Panc1 (cell line): ENCODE results near the gene SLC19A3. TPM values are rescaled to one million over a fixed set of nuclear protein-coding genes. Genes with fewer than 3 reads are reported as not detected.

Experiments
- ATAC-seq: fragments of 200-7000 bp; cut with Tn5 transposase; 2 replicates; pipeline ENCODE4 v1.9.1; 2020; ENCODE audit warnings: mild to moderate bottlenecking, moderate library complexity
- Bru-seq: library from RNA; stranded (reverse); fragments of 400-500 nt; gene quantifications from one replicate; lab custom pipeline; 2021; lab: Mats Ljungman, UMichigan
- BruChase-seq, 2 experiments: library from RNA; stranded (reverse); fragments of 400-500 nt; gene quantifications; one replicate each; lab custom pipeline; 2021; lab: Mats Ljungman, UMichigan
- BruUV-seq: library from RNA; stranded (reverse); fragments of 400-500 nt; replicated peaks from 2 replicates; lab custom pipeline; 2021; lab: Mats Ljungman, UMichigan
- CTCF ChIA-PET: fragments of 300-600 bp; sonication (Branson Sonifier 250); formaldehyde crosslinking; loops from one replicate; lab custom pipeline; 2022; ENCODE audit warnings: antibody characterized with exemption; lab: Charles Lee
- POLR2A ChIA-PET: fragments of 300-600 bp; sonication (Branson Sonifier 250); formaldehyde crosslinking; loops from one replicate; lab custom pipeline; 2022; ENCODE audit warnings: antibody characterized with exemption; lab: Charles Lee
- DNase-seq: peaks from one replicate; pipeline ENCODE4 v3.0.0-alpha.2; 2010; ENCODE audit warnings: low read depth, low spot score
- H3K27ac ChIP-seq: 2 replicates; pipeline ENCODE4 v1.5.1; 2011; ENCODE audit warnings: mild to moderate bottlenecking, low read length, inconsistent platforms
- H3K27me3 ChIP-seq: fragments of 200-500 bp; sonication (Bioruptor generic); 2 replicates; pipeline ENCODE4 v1.6.0; 2014; ENCODE audit warnings: low read length, inconsistent platforms; ENCODE audit not compliant: control insufficient read depth, insufficient read depth
- H3K36me3 ChIP-seq: fragments of 200-500 bp; sonication (Bioruptor generic); 2 replicates; pipeline ENCODE4 v1.5.1; 2014; ENCODE audit warnings: inconsistent platforms, mild to moderate bottlenecking, low read length, moderate library complexity; ENCODE audit not compliant: control insufficient read depth, insufficient read depth
- H3K4me1 ChIP-seq: 2 replicates; pipeline ENCODE4 v1.5.1; 2011; ENCODE audit warnings: inconsistent platforms, mild to moderate bottlenecking, low read length, moderate library complexity; ENCODE audit not compliant: control insufficient read depth, insufficient read depth
- H3K4me3 ChIP-seq, 2 experiments: 2 replicates each; pipeline ENCODE4 v1.5.1; 2011 to 2012; ENCODE audit warnings: low read depth in 2 of 2, low read length in 2 of 2, mild to moderate bottlenecking in 2 of 2, inconsistent platforms in 1 of 2, moderate library complexity in 1 of 2
- H3K9me3 ChIP-seq: fragments of 200-500 bp; sonication (Bioruptor generic); 2 replicates; pipeline ENCODE4 v1.5.1; 2014; ENCODE audit warnings: low read depth, mild to moderate bottlenecking, inconsistent platforms, low read length, moderate library complexity; ENCODE audit not compliant: control insufficient read depth, insufficient read depth
- POLR2AphosphoS5 ChIP-seq: IDR thresholded peaks from 2 replicates; pipeline ENCODE4 v1.6.1; 2012; ENCODE audit warnings: mild to moderate bottlenecking, low read depth, low read length, moderate library complexity
- SIN3A ChIP-seq: IDR thresholded peaks from 2 replicates; pipeline ENCODE4 v1.6.1; 2012; ENCODE audit warnings: low read depth, mild to moderate bottlenecking, low read length, moderate library complexity, borderline replicate concordance; ENCODE audit not compliant: insufficient read depth
- TCF7L2 ChIP-seq: IDR thresholded peaks from 2 replicates; pipeline ENCODE4 v1.6.1; 2011; ENCODE audit warnings: mild to moderate bottlenecking, low read depth, low read length, inconsistent platforms
- in situ Hi-C: cut with HindIII; loops from 2 replicates; pipeline ENCODE4 v1.10.0; 2016; ENCODE audit warnings: low sequenced_read_pairs, low pct_unique_long_range_greater_than_20kb
- intact Hi-C: fragments of 100-400 bp; cut with micrococcal nuclease; formaldehyde crosslinking; loops from one replicate; pipeline ENCODE4 v1.10.0; 2022; ENCODE audit not compliant: unreplicated experiment
- long read RNA-seq: library from polyadenylated mRNA; unstranded; transcript quantifications from one replicate; pipeline ENCODE4 v2.0.0, GENCODE V29; 2021; ENCODE audit not compliant: unreplicated experiment
- polyA plus RNA-seq: library from polyadenylated mRNA; unstranded; fragments of >200 nt; gene quantifications from one replicate; pipeline ENCODE4 v1.2.1, GENCODE V29; 2012; ENCODE audit warnings: missing spikeins; ENCODE audit not compliant: insufficient read length
- total RNA-seq: library from RNA; stranded (reverse); gene quantifications from one replicate; pipeline ENCODE4 v1.2.1, GENCODE V29; 2021; ENCODE audit not compliant: unreplicated experiment
- TF ChIP-seq, protein P1 (sequence below): fragments of 450-650 bp; IDR thresholded peaks from 2 replicates; pipeline ENCODE4 v1.5.1; 2017; ENCODE audit warnings: mild to moderate bottlenecking
- TF ChIP-seq, protein P2 (sequence below), 2 experiments: IDR thresholded peaks; 2 replicates each; pipeline ENCODE4 v1.6.1; 2011 to 2012; ENCODE audit warnings: low read depth in 2 of 2, control low read depth in 1 of 2, low read length in 1 of 2, mild to moderate bottlenecking in 1 of 2, moderate library complexity in 1 of 2; ENCODE audit not compliant: insufficient read depth in 1 of 2

The SLC19A3 gene
- total RNA-seq (0.28 TPM), Bru-seq, nascent RNA (percentile 12 among the genes with signal in this experiment), BruChase-seq, experiment 1, labeled RNA remaining after a 2-hour chase (percentile 10 among the genes with signal in this experiment), BruChase-seq, experiment 2, labeled RNA remaining after a 6-hour chase (percentile 16 among the genes with signal in this experiment)
- polyA plus RNA-seq: 0.13 TPM
- long read RNA-seq: 0 reads

DNA sequence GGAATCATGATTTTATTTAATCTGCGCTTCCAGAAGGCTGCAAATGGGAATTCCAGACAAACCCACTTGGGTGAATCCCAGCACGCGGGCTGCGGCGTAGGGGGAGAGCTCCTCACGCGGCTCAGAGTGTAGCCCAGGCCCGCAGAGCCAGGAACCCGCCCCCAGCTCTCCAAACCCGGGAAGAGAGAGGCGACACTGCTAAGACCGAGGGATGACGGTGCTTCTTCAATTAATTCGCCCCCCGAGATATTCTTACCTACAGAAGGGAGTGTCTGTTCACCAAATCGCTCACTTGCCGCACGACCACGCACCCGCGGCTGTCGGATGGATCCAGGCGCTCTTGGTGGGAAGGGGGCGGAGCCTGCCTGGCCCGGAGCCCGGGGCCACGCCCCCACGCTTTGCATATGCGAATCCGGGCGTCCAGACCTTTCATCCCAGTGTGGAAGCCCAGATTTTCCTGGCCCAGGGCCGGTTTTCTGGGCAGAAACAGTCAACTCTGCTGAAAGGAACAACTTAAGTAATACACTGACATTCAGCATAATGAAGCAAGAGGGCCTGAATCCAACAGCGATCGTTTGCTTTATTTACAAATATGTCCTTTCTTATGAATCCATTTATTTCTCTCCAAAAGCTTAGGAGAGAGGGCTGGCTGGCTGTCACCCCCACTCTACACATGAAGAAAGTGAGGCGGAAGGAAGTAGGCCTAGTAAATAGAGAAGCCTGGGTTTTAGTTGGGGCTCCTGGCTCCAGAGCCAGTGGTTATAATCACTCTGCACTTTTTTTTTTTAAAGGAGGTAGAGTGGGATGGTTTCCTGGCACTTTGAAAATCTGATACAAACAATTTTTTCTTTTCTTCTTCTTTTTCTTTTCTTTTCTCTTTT lies at the start of gene SLC19A3:
TSS of gene SLC19A3 (minus strand) at position 342 of the 881 bp plus-strand sequence. CDS start 15,710 bp downstream, outside the sequence.
- ChIA-PET POLR2A (no interaction called here), CTCF (no interaction called here)
- BruUV-seq: no TSS peak
- intact Hi-C loops: no loop called here
- in situ Hi-C loops: no loop called here
- no peak for DNase-seq
- H3K36me3 ChIP-seq: no peaks in the 10 kb centered on the region
- ATAC-seq: peak; percentile 96
- TF ChIP-seq, protein P1, sequence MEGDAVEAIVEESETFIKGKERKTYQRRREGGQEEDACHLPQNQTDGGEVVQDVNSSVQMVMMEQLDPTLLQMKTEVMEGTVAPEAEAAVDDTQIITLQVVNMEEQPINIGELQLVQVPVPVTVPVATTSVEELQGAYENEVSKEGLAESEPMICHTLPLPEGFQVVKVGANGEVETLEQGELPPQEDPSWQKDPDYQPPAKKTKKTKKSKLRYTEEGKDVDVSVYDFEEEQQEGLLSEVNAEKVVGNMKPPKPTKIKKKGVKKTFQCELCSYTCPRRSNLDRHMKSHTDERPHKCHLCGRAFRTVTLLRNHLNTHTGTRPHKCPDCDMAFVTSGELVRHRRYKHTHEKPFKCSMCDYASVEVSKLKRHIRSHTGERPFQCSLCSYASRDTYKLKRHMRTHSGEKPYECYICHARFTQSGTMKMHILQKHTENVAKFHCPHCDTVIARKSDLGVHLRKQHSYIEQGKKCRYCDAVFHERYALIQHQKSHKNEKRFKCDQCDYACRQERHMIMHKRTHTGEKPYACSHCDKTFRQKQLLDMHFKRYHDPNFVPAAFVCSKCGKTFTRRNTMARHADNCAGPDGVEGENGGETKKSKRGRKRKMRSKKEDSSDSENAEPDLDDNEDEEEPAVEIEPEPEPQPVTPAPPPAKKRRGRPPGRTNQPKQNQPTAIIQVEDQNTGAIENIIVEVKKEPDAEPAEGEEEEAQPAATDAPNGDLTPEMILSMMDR: no peak
- TF ChIP-seq TCF7L2 (no peak), POLR2AphosphoS5 (no peak), SIN3A (no peak)
- TF ChIP-seq, protein P2, sequence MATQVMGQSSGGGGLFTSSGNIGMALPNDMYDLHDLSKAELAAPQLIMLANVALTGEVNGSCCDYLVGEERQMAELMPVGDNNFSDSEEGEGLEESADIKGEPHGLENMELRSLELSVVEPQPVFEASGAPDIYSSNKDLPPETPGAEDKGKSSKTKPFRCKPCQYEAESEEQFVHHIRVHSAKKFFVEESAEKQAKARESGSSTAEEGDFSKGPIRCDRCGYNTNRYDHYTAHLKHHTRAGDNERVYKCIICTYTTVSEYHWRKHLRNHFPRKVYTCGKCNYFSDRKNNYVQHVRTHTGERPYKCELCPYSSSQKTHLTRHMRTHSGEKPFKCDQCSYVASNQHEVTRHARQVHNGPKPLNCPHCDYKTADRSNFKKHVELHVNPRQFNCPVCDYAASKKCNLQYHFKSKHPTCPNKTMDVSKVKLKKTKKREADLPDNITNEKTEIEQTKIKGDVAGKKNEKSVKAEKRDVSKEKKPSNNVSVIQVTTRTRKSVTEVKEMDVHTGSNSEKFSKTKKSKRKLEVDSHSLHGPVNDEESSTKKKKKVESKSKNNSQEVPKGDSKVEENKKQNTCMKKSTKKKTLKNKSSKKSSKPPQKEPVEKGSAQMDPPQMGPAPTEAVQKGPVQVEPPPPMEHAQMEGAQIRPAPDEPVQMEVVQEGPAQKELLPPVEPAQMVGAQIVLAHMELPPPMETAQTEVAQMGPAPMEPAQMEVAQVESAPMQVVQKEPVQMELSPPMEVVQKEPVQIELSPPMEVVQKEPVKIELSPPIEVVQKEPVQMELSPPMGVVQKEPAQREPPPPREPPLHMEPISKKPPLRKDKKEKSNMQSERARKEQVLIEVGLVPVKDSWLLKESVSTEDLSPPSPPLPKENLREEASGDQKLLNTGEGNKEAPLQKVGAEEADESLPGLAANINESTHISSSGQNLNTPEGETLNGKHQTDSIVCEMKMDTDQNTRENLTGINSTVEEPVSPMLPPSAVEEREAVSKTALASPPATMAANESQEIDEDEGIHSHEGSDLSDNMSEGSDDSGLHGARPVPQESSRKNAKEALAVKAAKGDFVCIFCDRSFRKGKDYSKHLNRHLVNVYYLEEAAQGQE (IDR thresholded peaks at IDR 0.05; ENCODE audit: insufficient read depth in 1 of 2, low read depth in 2 of 2, low read length in 1 of 2): no peak
- peak within 1 kb of the TSS; percentile 50 to 74 for H3K4me3 ChIP-seq
- H3K27ac ChIP-seq: no peak within 1 kb of the TSS
- H3K9me3 ChIP-seq: no peaks in the 10 kb centered on the region
- no peaks in the 10 kb centered on the region for H3K4me1 ChIP-seq
- no peaks in the 10 kb centered on the region for H3K27me3 ChIP-seq

DNA sequence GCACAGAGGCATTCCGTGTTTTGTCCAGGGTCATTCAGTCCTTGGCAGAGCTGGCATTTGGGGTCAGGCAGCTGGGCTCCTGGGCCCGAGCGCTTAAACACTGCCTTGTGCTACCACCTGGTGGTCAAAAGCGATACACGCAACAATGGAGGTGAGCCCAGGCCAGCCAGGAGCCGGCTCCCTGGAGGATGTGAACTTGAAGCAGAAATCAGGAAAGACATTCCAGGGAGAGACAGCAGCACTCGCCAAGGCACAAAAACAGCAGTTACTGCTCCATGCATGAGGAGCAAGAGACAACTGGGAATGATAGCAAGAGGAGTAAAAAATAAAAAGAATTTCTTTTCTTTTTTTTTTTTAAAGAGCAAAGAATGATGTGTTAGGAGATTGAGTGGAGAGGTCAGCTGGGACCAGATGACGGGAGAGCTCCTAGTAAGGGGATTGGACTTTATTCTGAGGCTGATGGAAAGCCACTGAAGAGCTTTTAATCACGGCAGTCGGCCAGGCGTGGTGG lies 48.6 kb upstream of the SLC19A3 start:
- intact Hi-C loops (loop anchor here (1.0 to 10.0 kb wide), 3 partner anchors 108 to 360 kb away; no protein-coding TSS in a partner anchor), in situ Hi-C loops (no loop called here)
- no peak overlapping the region for H3K4me3 ChIP-seq
- CTCF ChIA-PET: interaction anchor here (0.5 to 2.5 kb wide), 6 partner anchors 108 to 296 kb away, joined by 3 to 33 read pairs (median 4); no protein-coding TSS in a partner anchor
- TF ChIP-seq, protein P1: peak; percentile 84
- TF ChIP-seq SIN3A: no peak
- DNase-seq: peak; percentile 53
- peak; percentile 99 for ATAC-seq
- no peaks in the 10 kb centered on the region for H3K4me1 ChIP-seq
- POLR2A ChIA-PET: no interaction called here
- H3K27ac ChIP-seq: no peak overlapping the region
- no peaks in the 10 kb centered on the region for H3K27me3 ChIP-seq
- BruUV-seq: no TSS peak
- no peaks in the 10 kb centered on the region for H3K36me3 ChIP-seq
- no peaks in the 10 kb centered on the region for H3K9me3 ChIP-seq
